HCT116 (cell line): ENCODE results near the gene APBB2. TPM values are rescaled to one million over a fixed set of nuclear protein-coding genes. Genes with fewer than 3 reads are reported as not detected.

Source experiments
- ATAC-seq: fragments of 200-7000 bp; cut with Tn5 transposase; 2 replicates; pipeline ENCODE4 v1.9.1; 2020; ENCODE audit warnings: mild to moderate bottlenecking, moderate library complexity
- BruUV-seq: library from RNA; stranded (reverse); fragments of 400-500 nt; replicated peaks from 2 replicates; lab custom pipeline; 2021; lab: Mats Ljungman, UMichigan
- CTCF ChIA-PET: fragments of 300-600 bp; sonication (Branson Sonifier 250); formaldehyde crosslinking; loops from one replicate; lab custom pipeline; 2021; ENCODE audit warnings: antibody characterized with exemption; lab: Charles Lee
- POLR2A ChIA-PET: fragments of 300-600, 350-600 bp; sonication (Branson Sonifier 250); formaldehyde crosslinking; loops from one replicate; lab custom pipeline; 2021; ENCODE audit warnings: antibody characterized with exemption; lab: Charles Lee
- RAD21 ChIA-PET, 2 experiments: fragments of 300-600 bp; sonication (Branson Sonifier 250); formaldehyde crosslinking; loops; one replicate each; lab custom pipeline; 2023; ENCODE audit warnings: low total read pairs in 2 of 2; ENCODE audit not compliant: uncharacterized antibody in 2 of 2, unreplicated experiment in 2 of 2, low non-redundant PET in 1 of 2; lab: Charles Lee
- DNase-seq: peaks from one replicate; pipeline ENCODE4 v3.0.0-alpha.2; 2010; ENCODE audit warnings: low read depth, low spot score
- H2AFZ ChIP-seq: fragments of 200-600 bp; shearing (Covaris generic), sonication (generic); 2 replicates; pipeline ENCODE4 v1.6.1; 2017; ENCODE audit warnings: low read depth, mixed run types, mixed read lengths, antibody characterized with exemption, low read length; ENCODE audit not compliant: poor library complexity, severe bottlenecking
- H3K27ac ChIP-seq: 2 replicates; pipeline ENCODE4 v1.5.1; 2012; ENCODE audit warnings: low read depth, low read length
- H3K27me3 ChIP-seq: fragments of 200-600 bp; sonication (generic); 2 replicates; pipeline ENCODE4 v1.6.1; 2016; ENCODE audit warnings: mixed run types, low read length, mixed read lengths; ENCODE audit not compliant: insufficient read depth
- H3K36me3 ChIP-seq, 2 experiments: fragments of 200-500 bp in 1 of 2; fragments of 200-600 bp in 1 of 2; sonication (Bioruptor generic) in 1 of 2; sonication (generic) in 1 of 2; 2 replicates each; pipeline versions ENCODE4 v1.5.1 to v1.6.1; 2014 to 2016; ENCODE audit warnings: low read length in 2 of 2, inconsistent platforms in 1 of 2, mixed read lengths in 1 of 2, mixed run types in 1 of 2; ENCODE audit not compliant: insufficient read depth in 2 of 2, control insufficient read depth in 1 of 2
- H3K4me1 ChIP-seq, 2 experiments: fragments of 200-600 bp in 1 of 2; sonication (generic) in 1 of 2; 2 replicates each; pipeline versions ENCODE4 v1.5.1 to v1.6.1; 2012 to 2017; ENCODE audit warnings: low read length in 2 of 2, inconsistent platforms in 1 of 2, mild to moderate bottlenecking in 1 of 2, mixed read lengths in 1 of 2, mixed run types in 1 of 2, moderate library complexity in 1 of 2; ENCODE audit not compliant: insufficient read depth in 2 of 2, control insufficient read depth in 1 of 2
- H3K4me2 ChIP-seq: fragments of 200-600 bp; sonication (generic); 2 replicates; pipeline ENCODE4 v1.6.1; 2017; ENCODE audit warnings: mixed run types, low read length, mixed read lengths
- H3K4me3 ChIP-seq, 2 experiments: fragments of 200-600 bp in 1 of 2; sonication (generic) in 1 of 2; replicated peaks in 1 of 2; 2 replicates each; pipeline ENCODE4 v1.5.1; 2011 to 2016; ENCODE audit warnings: low read length in 2 of 2, control low read depth in 1 of 2, low read depth in 1 of 2, mild to moderate bottlenecking in 1 of 2, mixed read lengths in 1 of 2, mixed run types in 1 of 2
- H3K79me2 ChIP-seq: fragments of 200-600 bp; sonication (generic); 2 replicates; pipeline ENCODE4 v1.6.1; 2017; ENCODE audit warnings: mild to moderate bottlenecking, mixed run types, low read length, moderate library complexity, mixed read lengths; ENCODE audit not compliant: insufficient read depth
- H3K9ac ChIP-seq: fragments of 200-600 bp; sonication (generic); 2 replicates; pipeline ENCODE4 v1.6.1; 2016; ENCODE audit warnings: low read length, mixed read lengths
- H3K9me2 ChIP-seq: fragments of 200-600 bp; sonication (generic), shearing (Covaris generic); 2 replicates; pipeline ENCODE4 v1.6.1; 2017; ENCODE audit warnings: mixed run types, mild to moderate bottlenecking, moderate library complexity; ENCODE audit not compliant: insufficient read depth
- H3K9me3 ChIP-seq, 2 experiments: fragments of 200-500 bp in 1 of 2; fragments of 200-600 bp in 1 of 2; sonication (Bioruptor generic) in 1 of 2; sonication (generic) in 1 of 2; 2 replicates each; pipeline ENCODE4 v1.6.1; 2014 to 2017; ENCODE audit warnings: low read length in 2 of 2, mixed read lengths in 2 of 2, inconsistent platforms in 1 of 2, low read depth in 1 of 2, mild to moderate bottlenecking in 1 of 2, mixed run types in 1 of 2, moderate library complexity in 1 of 2; ENCODE audit not compliant: control insufficient read depth in 1 of 2, insufficient read depth in 1 of 2
- H4K20me1 ChIP-seq: fragments of 200-600 bp; sonication (generic), shearing (Covaris generic); 2 replicates; pipeline ENCODE4 v1.6.1; 2017; ENCODE audit warnings: mixed run types, mild to moderate bottlenecking, moderate library complexity; ENCODE audit not compliant: insufficient read depth
- CBX3 ChIP-seq: IDR thresholded peaks from 2 replicates; pipeline ENCODE4 v1.6.1; 2012; ENCODE audit warnings: low read depth
- CEBPB ChIP-seq: IDR thresholded peaks from 2 replicates; pipeline ENCODE4 v1.6.1; 2012; ENCODE audit warnings: low read depth
- CTCF ChIP-seq, 3 experiments: fragments of 200-600 bp in 1 of 3; sonication (generic) in 1 of 3; IDR thresholded peaks in 2 of 3; conservative IDR thresholded peaks in 1 of 3; 2 replicates each; pipeline ENCODE4 v1.5.1; 2012 to 2017; ENCODE audit warnings: low read depth in 2 of 3, low read length in 2 of 3, antibody characterized with exemption in 1 of 3, borderline replicate concordance in 1 of 3, control low read depth in 1 of 3, mild to moderate bottlenecking in 1 of 3, mixed read lengths in 1 of 3, mixed run types in 1 of 3, moderate library complexity in 1 of 3; ENCODE audit not compliant: insufficient read depth in 1 of 3
- EGR1 ChIP-seq: IDR thresholded peaks from 2 replicates; pipeline ENCODE4 v1.6.1; 2012; ENCODE audit warnings: low read depth
- ELF1 ChIP-seq: IDR thresholded peaks from 2 replicates; pipeline ENCODE4 v1.6.1; 2012; ENCODE audit warnings: low read depth, borderline replicate concordance
- EZH2 ChIP-seq: fragments of 200-600 bp; sonication (generic); IDR thresholded peaks from 2 replicates; pipeline ENCODE4 v1.6.1; 2017; ENCODE audit warnings: antibody characterized with exemption, mixed run types
- EZH2phosphoT487 ChIP-seq: fragments of 200-600 bp; IDR thresholded peaks from 2 replicates; pipeline ENCODE4 v1.6.1; 2018; ENCODE audit warnings: antibody characterized with exemption, borderline replicate concordance
- FOSL1 ChIP-seq: IDR thresholded peaks from 2 replicates; pipeline ENCODE4 v1.6.1; 2012; ENCODE audit warnings: low read depth
- JUND ChIP-seq: IDR thresholded peaks from 2 replicates; pipeline ENCODE4 v1.6.1; 2012
- RAD21 ChIP-seq: IDR thresholded peaks from 2 replicates; pipeline ENCODE4 v1.6.1; 2012; ENCODE audit warnings: low read depth, mild to moderate bottlenecking
- REST ChIP-seq: IDR thresholded peaks from 2 replicates; pipeline ENCODE4 v1.6.1; 2012; ENCODE audit warnings: low read depth
- SP1 ChIP-seq: IDR thresholded peaks from 2 replicates; pipeline ENCODE4 v1.6.1; 2012; ENCODE audit warnings: low read depth
- SRF ChIP-seq: IDR thresholded peaks from 2 replicates; pipeline ENCODE4 v1.6.1; 2012; ENCODE audit warnings: low read depth
- YY1 ChIP-seq: IDR thresholded peaks from 2 replicates; pipeline ENCODE4 v1.6.1; 2011; ENCODE audit warnings: low read length, low read depth, moderate library complexity, mild to moderate bottlenecking; ENCODE audit not compliant: insufficient replicate concordance; ENCODE audit errors: extremely low read depth
- ZFX ChIP-seq: fragments of 450-650 bp; IDR thresholded peaks from 2 replicates; pipeline ENCODE4 v1.6.1; 2017
- ZNF274 ChIP-seq: fragments of 200-500 bp; sonication (Bioruptor generic); IDR thresholded peaks from 2 replicates; pipeline ENCODE4 v1.6.1; 2014; ENCODE audit warnings: mild to moderate bottlenecking, low read depth, low read length, inconsistent platforms
- intact Hi-C: fragments of 100-400 bp; cut with micrococcal nuclease; formaldehyde crosslinking; loops from 2 replicates; pipeline ENCODE4 v1.10.0; 2022
- total RNA-seq: library from RNA; stranded (reverse); gene quantifications from one replicate; pipeline ENCODE4 v1.2.1, GENCODE V29; 2021; ENCODE audit not compliant: unreplicated experiment
- TF ChIP-seq, protein P1 (sequence below): IDR thresholded peaks from 2 replicates; pipeline ENCODE4 v1.6.1; 2011; ENCODE audit warnings: mild to moderate bottlenecking, low read length, moderate library complexity; ENCODE audit not compliant: insufficient replicate concordance; ENCODE audit errors: extremely low read depth

APBB2 gene
- total RNA-seq, 1 experiment from 2014 or later: 72.5 TPM

GRCh38 chr4:40890199-40890598 lies 324.1 kb downstream of the APBB2 start:
- H4K20me1 ChIP-seq: no peaks in the 10 kb centered on the region
- ATAC-seq: no peak
- TF ChIP-seq JUND: no peak
- no peak for TF ChIP-seq EZH2
- no peak for TF ChIP-seq SP1
- no peak for TF ChIP-seq RAD21
- no peak for TF ChIP-seq EZH2phosphoT487
- no peak for TF ChIP-seq SRF
- no peak for TF ChIP-seq CTCF (IDR thresholded peaks at IDR 0.05 in 2 of 3, conservative IDR thresholded peaks at IDR 0.05 in 1 of 3; ENCODE audit: borderline replicate concordance in 1 of 3, insufficient read depth in 1 of 3, low read depth in 2 of 3, low read length in 2 of 3)
- TF ChIP-seq REST: no peak
- no peak for TF ChIP-seq ZNF274
- TF ChIP-seq CBX3: no peak
- no peak for TF ChIP-seq CEBPB
- TF ChIP-seq, protein P1, sequence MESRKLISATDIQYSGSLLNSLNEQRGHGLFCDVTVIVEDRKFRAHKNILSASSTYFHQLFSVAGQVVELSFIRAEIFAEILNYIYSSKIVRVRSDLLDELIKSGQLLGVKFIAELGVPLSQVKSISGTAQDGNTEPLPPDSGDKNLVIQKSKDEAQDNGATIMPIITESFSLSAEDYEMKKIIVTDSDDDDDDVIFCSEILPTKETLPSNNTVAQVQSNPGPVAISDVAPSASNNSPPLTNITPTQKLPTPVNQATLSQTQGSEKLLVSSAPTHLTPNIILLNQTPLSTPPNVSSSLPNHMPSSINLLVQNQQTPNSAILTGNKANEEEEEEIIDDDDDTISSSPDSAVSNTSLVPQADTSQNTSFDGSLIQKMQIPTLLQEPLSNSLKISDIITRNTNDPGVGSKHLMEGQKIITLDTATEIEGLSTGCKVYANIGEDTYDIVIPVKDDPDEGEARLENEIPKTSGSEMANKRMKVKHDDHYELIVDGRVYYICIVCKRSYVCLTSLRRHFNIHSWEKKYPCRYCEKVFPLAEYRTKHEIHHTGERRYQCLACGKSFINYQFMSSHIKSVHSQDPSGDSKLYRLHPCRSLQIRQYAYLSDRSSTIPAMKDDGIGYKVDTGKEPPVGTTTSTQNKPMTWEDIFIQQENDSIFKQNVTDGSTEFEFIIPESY: no peak
- no peak for TF ChIP-seq ZFX
- no peak for TF ChIP-seq FOSL1
- no peak for TF ChIP-seq EGR1
- TF ChIP-seq ELF1: no peak
- no peak for TF ChIP-seq YY1
- TF ChIP-seq, all 23 proteins: peak for 0
- H3K4me2 ChIP-seq: no peak overlapping the region
- no peak overlapping the region for H3K4me3 ChIP-seq
- H3K9me2 ChIP-seq: no peaks in the 10 kb centered on the region
- ChIA-PET CTCF (no interaction called here), POLR2A (no interaction called here), RAD21 (no interaction called here)
- no TSS peak for BruUV-seq
- no peaks in the 10 kb centered on the region for H3K27me3 ChIP-seq
- no peak overlapping the region for H3K27ac ChIP-seq
- no peaks in the 10 kb centered on the region for H3K9me3 ChIP-seq
- peaks cover 3 to 14% of the 10 kb centered on the region in 2 experiments; a peak in 1 of 4 replicates for H3K36me3 ChIP-seq
- no peak for DNase-seq
- no peak overlapping the region for H3K9ac ChIP-seq
- intact Hi-C loops: no loop called here
- no peaks in the 10 kb centered on the region for H3K79me2 ChIP-seq
- H3K4me1 ChIP-seq: no peaks in the 10 kb centered on the region
- H2AFZ ChIP-seq: no peak overlapping the region
